Activated CD4-positive, alpha-beta T cell treated with anti-CD3 and anti-CD28 coated beads for 4 hours (primary cell): ENCODE data around the gene STK10.

Experiments
- DNase-seq, 2 donors: peaks; one replicate each; pipeline ENCODE4 v3.0.0-alpha.2; 2020

Gene STK10

DNA sequence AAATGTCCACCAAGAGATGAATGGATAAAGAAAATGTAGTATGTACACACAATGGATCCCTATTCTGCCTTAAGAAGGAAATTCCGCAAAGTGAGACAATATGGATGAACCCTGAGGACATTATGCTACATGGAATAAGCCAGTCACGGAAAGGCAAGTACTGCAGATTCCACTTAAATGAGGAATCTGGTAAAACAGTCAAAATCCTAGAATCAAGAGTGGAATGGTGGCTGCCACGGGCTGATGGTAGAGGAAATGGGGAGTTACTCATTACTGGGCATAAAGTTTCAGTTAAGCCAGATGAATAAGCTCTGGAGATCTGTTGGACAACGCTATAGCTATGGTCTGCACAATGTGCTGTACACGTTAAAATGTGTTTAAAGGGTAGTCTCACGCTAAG is 47.2 kb downstream of the STK10 start:
- DNase-seq: no peak

DNA sequence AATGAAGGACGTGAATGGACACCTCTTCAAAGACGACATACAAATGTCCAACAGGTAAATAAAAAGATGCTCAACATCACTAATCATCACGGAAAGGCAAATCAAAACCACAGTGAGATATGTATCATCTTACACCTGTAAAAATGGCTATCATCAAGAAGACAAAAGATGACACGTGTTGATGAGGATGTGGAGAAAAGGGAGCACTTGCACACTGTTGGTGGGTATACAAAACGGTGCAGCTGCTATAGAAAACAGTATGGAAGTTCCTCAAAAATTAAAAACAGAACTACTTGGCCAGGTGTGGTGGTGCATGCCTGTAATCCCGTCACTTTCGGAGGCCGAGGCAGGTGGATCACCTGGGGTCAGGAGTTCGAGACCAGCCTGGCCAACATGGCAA is 47.9 kb downstream of the STK10 start:
- no peak for DNase-seq

DNA sequence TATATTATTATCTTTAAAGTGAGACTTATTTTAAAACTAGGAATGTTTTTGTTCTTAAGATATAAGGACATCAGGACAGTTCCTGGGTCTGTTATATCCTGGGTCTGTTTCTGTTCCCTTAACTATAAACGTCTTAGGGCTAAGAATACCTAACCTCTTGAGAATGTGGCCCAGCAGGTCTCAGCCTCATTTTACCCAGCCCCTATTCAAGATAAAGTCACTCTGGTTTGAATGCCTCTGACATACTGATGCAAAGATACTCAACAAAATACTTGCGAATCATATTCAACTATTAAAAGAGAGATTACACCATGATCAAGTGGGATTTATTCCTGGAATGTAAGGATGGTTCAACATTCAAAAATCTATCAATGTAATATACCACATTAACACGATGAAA is 51.0 kb downstream of the STK10 start:
- DNase-seq: no peak

DNA sequence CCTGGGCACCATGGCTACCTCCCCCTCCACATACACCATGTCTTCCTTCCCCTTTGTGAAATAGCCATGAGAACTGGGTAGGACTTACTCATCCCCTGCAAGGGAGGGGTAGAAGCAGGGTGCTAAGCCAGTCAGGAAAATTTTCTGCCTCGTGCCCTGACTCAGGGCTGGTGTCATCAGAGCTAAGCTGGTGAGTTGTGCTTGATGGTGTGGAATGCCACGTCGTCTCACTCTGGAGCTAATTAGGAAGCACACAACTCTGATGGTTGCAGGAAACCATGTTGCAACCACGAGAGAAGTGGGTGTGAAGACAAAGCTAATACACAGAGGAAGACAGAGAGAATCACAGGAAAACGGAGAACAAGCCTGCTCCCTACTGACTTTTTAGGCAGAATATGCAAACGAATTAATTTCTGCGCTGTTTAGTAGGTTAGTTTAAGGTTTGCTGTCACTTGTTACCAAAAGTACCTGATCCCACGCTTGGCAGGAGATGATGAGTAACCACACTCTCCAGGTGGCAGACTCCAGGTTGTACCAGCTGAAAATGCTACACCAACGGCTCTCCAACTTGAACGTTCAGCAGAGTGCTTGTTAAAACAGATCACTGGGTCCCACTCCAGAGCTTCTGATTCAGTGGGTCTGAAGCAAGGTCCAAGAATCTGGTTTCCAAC is 54.5 kb downstream of the STK10 start:
- DNase-seq: peak; percentile 48 to 57

DNA sequence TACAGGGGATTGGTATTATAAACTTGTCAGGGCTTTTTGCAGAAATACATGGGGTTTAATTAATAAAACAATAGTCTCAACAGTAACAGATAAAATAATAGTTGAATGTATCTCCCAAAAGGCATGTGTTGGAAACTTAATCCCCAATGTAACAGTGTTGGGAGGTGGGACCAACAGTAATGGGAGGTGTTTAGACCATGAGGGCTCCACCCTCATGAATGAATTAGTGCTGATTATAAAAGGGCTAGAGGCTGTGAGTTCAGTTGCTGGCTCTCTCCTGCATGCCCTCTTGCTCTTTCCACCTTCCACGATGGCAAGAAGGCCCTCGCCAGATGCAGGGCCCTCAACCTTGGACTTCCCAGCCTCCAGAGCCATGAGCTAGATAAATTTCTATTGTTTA is 56.3 kb downstream of the STK10 start:
- no peak for DNase-seq

DNA sequence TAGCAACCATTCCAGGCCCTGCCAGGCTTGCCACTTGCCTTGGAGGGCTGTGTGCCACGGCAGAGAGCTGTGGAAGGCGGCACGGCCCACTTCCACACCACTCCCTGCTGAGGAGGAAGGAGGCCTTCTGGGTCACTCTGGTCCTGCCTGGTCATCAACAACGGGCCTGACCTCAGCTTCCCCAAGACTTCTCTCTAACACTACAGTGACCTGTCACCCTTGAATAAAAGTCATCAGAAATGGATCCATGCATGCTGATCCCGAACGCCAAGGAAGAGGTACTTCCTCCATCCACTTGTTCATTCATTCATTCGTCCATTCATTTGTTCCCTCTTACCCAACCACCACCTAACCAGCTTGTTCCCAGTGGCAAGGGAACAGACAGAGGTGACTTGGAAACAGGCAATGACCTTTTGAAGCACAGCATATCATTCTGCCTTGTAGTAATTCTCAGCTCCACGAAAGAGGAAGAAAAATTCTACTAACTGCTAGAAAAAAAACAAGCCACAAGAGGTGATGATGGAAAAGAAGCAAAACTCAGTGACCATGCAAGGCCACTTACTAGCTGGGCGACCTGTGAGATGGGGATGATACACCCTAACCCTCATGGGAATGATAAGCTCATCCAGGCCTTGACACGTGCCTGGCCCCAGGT is 58.6 kb downstream of the STK10 start:
- DNase-seq: no peak

DNA sequence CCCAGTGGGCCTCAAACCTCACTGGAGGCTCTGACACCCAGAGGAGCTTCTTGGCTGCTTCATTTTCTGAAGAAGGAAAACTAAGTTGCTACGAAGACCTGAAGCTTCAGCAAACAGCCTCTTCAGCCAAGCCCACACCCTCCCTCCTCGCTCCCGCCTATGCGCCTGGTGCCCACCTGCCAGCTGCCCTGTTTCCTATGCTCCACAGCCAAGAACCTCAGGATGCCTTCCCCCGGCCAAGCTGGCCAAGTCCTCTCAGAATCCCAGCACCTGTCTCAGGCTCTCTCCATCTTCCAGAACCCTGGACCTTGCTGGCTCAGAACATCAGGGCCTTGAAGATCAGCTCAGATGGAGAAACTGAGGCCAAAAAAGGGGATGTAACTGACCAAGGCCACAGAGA is 60.4 kb downstream of the STK10 start:
- DNase-seq: no peak

DNA sequence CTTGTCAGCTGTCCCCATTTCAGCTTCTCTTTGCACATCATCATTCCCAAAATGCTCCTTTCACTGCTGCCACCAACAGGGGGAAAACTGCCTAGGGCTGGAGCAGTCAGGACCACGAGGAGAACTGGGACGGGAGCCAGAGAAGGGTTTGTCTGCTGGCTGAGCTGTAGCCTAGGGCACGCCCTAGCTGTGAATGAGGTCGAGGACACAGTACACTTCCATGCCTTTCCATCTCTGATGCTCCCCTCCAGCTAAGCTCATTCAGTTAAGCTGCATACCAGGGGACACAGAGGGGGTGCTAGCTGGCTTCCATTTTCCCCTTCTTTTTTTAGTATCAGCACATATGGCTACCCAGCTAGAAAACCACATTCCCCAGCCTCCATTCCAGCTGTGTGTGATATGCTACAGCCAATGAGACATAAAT is 64.7 kb downstream of the STK10 start:
- DNase-seq: no peak

DNA sequence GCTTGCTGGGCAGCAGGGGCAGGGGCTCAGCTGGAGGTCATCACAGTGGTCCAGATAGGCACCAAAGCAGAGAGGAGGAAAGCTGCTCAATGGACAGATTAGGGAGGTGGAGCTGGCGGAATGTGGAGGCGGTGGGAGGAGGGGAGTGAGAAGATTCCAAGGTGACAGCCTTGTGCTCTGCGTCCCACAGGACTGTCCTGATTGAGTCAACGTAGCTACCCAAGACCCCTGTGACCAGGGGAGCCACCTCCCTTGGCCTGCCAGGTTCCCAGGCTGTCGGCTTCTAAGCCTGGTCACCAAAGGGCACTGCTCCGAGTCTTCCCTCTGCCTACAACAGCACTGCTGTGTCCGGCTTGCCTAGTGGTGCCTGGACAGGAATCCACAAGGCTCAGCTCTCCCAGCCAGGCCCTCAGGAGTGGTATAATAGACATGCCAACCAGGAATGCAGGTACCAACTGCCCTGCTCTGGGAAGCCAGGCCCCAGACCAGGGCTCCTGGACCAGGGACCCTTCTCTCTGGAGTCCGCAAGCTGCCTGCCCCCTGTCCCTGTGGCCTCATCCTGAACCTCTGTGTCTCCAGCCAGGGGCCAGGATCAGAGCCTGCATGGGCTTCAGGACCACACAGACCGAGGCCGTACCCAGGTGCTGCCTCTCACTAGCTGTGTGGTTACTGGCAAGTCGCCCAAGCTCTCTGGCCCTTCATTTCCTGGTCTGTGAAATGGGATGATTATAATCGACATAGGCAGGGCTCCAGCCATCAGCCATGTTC is 67.9 kb downstream of the STK10 start:
- DNase-seq: no peak

DNA sequence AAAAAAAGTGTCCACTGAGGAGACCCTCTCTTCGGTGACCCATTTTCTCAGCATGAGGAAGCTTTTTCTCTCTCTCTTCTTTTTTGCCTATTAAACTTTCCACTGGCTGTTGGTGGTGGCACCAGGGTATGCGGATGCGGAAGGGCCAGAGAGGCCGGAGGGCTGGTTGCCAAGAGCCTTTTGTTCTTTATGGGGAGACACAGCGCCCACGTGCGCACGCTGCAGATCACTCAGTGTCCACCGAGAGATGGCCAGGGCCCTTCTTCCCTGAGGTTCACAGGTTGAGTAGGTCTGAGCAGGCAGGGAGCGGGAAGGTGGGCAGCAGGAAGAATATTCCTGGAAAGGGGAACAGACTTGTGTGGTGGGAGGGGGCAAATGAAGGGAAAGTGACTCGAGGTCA is 69.1 kb downstream of the STK10 start:
- no peak for DNase-seq

DNA sequence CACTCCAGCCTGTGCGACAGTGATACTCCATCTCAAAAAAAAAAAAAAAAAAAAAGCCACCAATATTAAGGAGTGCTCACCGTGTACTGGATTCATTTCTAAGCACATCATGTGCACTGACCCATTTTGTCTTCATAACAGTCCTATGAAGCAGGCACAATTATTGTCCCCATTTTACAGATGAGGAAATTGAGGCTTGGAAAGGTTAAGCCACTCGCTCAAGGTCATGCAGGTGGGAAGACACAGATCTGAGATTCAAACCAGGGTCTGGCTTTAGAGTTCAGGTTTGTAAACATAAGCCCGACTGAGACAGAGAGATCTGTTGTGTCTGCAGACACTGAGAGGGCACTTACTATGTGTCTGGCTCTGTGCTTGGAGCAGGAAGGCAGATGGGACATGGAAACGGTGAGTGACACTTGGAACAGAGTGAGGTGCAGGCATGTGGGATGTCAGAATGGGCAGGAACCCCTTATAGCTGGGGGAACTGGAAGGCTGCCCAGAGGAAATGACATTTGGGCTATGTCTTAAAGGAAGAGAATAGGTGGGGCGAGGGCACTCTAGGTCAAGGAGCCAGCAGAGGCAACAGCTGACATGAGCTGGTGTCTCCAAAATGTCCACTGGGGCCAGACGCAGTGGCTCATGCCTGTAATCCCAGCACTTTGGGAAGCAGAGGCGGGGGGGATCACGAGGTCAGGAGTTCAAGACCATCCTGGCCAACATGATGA is 69.9 kb downstream of the STK10 start:
- DNase-seq: no peak

DNA sequence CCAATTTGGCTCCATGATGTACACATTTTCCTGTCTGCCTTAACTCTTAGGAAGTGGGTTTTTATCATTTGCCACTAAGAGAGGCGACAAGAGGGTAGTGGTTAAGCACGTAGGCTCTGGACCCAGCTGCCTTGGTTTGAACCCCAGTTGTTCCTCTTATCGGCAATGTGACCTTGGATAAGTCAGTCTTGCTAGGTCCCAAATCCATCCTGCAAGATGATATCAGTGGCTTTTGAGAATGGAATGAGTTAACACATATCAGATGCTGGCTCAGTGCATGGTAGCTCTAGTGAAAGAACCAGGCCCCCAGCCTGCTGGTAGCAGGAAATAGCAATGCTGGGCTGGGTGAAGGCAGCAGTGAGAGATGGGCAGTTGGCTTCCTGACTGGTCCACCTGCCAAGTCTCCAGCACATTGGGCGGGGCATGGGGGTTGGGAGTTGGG is 72.5 kb downstream of the STK10 start:
- peak in 1 of 2 donors; percentile 14 for DNase-seq

DNA sequence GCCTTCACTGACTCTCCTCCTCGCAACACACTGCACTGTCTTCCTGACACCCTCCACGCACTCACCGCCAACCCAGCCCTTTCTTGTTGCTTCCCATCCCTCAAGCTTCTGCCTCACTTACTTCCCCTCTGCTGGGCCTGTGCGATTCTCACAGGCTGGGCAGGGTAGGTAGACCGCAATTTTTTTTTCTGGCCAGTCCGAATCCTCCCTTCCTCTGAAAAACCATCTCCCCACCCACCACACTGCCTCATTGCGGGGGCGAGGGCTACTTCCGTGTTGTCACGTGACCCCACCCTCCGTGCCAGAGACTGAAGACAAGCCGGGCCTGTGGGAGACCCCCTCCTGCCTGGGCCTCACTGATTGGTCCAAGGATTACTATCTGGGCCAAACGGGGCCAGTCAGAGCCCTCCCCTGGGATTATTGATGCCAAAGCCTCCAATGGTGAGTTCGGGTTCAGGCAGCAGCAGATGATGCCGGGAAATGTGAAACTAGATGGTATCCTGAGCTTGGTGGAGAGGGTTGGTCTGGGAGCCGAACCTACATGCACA is 73.1 kb downstream of the STK10 start:
- peak; percentile 70 to 80 for DNase-seq

DNA sequence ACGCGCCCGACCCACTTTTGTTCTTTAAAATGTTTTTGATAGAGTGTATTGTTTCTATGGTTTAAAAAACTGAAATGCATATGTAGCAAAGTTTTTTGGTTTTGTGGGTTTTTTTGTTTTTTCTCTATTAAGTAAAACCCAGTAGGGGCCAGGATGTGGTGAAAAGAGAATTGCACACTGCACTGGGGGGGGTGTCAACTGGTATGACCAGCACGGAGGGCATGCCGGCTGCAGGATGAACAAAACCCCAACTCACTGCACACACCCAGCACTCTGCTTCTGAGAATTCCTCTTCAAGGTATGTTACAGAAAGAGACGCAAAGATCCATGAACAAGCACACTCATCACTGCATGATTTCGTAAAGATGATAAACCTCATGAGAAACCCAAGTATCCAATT is 75.0 kb downstream of the STK10 start:
- peak; percentile 60 to 62 for DNase-seq

DNA sequence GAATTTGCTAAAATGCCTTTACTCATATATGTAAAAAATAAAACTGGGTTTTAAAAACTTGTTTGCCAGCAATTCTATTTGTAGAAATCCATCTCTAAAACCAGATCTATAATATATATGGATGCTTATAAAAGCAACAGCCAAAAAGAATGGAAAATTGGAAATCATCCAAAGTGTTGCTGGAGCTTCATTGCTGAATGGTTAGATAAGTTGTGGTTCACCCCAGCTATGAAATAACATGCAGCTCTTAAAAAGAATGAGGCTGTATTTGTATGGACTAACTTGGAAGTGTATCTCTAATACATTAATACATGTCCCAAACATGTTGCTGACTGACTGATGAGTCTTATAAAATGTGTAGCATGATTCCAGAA is 76.2 kb downstream of the STK10 start:
- no peak for DNase-seq

DNA sequence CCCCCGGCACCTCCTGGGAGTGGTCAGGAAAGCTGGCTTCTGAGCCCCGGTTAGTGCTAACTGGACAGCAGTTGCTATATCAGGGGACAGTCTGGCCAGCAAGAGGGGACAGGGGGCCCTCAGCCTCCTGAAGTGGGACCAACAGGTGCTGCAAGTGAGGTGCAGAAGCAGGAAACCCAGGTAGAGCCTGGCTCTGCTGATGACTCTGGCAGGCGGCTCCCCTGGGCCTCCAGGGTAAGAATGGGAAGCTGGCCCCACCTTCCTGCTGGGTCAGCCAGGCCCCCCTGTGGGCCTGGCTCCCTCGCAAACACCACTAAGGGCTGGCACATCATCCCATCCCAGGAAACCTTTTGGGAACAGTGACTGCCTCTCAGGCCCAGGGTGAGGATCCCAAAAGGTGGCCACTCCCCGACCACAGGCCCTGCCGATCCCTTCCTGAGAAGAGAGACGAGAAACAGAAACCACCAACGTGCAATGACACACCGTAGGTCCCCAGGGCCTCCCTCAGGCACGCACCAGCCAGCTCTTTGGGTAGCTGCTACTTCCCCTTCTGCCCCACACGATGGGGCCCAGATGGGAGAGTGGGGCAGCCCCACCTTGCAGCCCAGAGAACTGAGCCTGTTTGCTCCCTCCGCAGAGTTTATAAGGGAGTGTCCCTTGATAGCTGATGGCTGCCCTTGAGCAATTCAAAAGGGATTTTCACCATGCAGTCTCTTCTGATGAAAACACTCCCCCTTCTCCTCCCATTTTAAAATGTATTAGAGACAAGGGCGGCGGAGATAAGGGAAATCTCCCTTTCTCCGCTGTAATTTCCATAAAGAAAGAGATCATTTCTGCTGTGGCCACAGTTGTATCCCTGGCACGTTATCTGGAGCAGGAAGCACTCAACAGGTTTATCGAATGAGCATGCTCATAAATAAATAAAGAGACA is 76.8 kb downstream of the STK10 start:
- DNase-seq: peak; percentile 67 to 76

DNA sequence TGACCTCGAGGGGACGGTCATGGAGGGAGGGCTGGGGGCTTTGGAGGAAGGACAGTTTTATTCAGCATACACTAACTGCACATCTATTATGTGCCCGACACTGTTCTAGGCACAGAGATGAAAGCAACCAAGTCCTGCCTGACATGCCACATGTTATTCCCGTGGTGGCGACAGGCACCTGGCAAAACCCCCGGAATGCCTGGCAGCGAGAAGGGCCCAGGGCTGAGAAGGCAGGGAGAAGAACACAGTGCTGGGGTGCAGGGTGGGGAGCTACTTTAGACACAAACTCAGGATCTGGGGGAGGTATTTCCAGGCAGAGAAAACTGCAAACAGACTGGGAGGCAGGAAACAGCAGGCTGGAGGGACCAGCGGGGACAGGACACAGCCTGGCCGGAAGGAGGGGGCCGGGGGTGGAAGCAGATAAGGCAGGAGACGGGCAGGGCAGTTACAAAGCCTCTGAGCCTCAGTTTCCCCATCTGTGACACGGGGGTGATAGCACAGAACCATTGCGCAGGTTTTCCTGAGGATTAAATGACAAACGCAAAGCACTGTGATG is 77.7 kb downstream of the STK10 start:
- no peak for DNase-seq

DNA sequence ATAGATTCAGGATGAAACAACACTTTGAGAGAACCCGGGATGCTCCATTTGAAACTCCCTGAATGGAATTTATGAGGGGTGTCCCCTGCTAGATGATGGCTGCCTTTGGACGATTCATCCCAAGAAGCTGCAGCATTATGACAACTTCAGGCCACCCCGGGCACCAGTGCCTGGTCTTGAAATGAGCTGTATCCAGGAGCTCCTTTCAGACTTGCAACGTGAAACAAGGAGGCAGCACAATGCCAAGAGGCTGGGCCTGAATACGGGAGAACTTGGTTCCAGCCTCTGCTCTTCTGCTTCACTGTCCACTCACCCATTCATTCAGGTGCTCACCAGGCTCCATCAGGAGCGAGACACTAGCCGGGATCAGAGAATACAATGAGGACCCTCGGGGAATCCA is 78.3 kb downstream of the STK10 start:
- DNase-seq: no peak

DNA sequence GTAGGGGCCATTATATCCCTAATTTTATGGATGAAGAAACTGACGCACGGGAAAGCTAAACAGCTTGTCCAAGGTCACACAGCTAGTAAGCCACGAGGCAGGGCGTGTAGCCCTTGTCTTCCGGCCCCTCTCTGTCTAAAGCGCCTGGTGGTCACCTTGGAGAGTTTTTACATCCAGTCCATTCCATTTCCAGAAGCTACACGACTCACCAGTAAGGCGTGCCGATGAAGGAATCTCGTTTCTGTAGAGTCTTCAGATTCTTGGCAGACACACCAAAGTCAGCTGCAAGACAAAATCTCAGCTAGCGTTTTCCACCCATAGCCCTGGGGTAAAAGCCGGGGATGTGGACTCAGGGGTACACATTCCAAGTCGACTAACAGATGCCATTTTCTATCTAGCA is 80.5 kb downstream of the STK10 start:
- no peak for DNase-seq

DNA sequence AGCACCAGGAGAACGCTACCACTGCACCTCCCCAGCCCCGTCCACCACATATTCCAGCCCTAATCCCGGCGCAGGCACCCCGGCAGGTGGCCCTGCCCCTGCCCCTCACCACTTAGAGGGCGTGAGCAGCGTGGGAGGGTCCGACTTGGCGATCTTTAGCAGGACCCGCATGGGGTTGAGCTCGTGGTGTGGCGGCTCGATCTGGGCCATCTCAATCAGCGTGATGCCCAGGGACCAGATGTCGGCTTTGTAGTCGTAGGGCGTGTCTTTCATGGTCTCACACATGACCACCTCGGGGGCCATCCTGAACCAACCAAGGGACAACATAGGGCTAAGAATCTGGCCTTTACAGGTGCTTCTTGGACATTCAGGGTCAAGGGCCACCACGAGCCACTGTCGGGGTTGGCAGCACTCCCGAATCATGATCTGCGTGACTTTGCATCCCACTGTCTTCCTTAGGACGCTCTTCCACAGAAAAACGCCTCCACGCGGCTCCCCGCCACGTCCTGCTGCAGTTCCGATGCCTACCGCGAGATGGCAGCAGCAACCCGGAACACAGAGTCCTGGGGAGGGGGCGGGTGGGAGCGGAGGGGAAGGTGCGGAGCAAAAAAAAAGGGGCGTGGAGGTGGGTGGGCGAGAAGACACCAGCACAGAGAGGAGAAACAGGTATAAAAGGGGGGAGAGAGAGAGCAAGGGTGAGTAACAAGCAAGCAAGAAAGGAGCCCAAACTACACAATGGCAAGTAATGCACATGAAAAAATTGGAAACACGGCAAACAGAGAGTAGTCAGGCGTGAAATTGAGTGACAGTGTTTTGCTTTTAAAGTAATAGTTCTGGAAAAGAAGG is 81.3 kb downstream of the STK10 start:
- DNase-seq: peak; percentile 60 to 79

DNA sequence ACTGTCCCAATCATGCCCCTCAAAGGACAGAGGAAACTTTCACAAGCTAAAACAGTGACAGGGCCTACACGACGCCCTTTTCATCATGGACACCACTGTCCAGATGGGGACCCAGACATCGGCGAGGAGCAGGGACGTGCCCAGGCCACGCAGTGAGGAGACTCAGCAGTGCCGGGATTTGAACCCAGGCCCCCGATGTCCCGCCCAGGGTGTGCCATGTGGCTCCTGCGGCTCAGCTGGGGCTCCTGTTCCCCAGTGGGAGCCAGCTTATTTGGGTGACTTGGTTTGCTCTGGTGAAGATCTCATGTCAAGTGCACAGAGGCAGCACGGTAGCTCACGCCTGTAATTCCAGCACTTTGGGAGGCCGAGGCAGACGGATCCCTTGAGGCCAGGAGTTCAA is 82.2 kb downstream of the STK10 start:
- DNase-seq: no peak
